ENCODE measurements around the gene NUBP1. TPM values are rescaled to one million over a fixed set of nuclear protein-coding genes. Genes with fewer than 3 reads are reported as not detected.

Gene NUBP1
- total and polyA plus RNA-seq, 9 of the 15 experiments (the other 6 are each of a cell fraction or from before 2014, with no cell fraction given) = 17.2 to 55.1 (median 35.6) TPM

DNA sequence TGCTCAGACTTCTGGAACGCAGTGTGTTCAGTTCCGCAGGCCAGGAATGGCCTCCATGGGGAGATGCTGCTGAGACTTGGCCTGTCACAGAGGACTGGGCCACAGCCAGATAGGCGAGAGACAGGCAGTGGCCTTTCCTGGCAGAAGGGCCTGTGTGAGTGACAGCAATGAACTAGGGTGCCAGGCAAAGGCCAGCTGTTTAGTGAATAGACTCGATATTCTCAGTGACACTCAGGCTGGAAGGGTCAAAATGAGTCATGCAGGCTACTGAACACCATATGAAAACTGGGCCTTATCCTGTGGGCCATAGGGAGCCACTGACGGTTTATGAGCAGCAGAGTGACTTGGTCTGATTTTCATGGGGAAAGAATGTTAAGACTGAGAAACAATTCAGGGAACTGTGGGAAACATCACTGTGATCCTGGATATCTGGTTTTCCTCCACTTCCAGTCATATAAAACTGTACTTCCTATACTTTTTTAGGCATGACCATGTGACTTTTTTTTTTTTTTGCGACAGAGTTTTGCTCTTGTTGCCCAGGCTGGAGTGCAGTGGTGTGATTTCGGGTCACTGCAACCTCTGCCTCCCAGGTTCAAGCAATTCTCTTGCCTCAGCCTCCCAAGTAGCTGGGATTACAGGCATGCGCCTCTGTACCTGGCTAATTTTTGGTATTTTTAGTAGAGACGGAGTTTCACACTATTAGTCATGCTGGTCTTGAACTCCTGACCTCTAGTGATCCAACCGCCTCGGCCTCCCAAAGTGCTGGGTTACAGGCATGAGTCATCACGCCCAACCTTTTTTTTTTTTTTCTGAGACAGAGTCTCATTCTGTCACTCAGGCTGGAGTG, 5.2 kb upstream of the NUBP1 start (continued):
- TF ChIP-seq ZNF699 (CRISPR knock-in tag; IDR thresholded peaks at IDR 0.05; ENCODE audit: insufficient replicate concordance) (no peak), ZNF263 (CRISPR knock-in tag; IDR thresholded peaks at IDR 0.05; ENCODE audit: borderline replicate concordance) (no peak), MTA3 (IDR thresholded peaks at IDR 0.05; ENCODE audit: borderline replicate concordance) (peak; percentile 25; the same call in 1 of the 2 replicates), ZFX (CRISPR knock-in tag; IDR thresholded peaks at IDR 0.05) (peak; percentile 58), POLR2G (IDR thresholded peaks at IDR 0.05; ENCODE audit: low read depth, low read length) (no peak), L3MBTL2 (IDR thresholded peaks at IDR 0.05) (peak; percentile 46; the same call in 1 of the 2 replicates), CBFA2T3 (IDR thresholded peaks at IDR 0.05) (peak; percentile 79), SMARCA4 (IDR thresholded peaks at IDR 0.05) (peak; percentile 87), ZNF436 (CRISPR knock-in tag; IDR thresholded peaks at IDR 0.05) (no peak), JUNB (CRISPR knock-in tag; conservative IDR thresholded peaks at IDR 0.05) (peak; percentile 63; the same call in 1 of the 2 replicates), MCM7 (IDR thresholded peaks at IDR 0.05) (no peak), TRIM24 (IDR thresholded peaks at IDR 0.05) (peak in 1 of 2 experiments; percentile 61; a peak in 2 of 4 replicates)
- TF ChIP-seq, protein P1, sequence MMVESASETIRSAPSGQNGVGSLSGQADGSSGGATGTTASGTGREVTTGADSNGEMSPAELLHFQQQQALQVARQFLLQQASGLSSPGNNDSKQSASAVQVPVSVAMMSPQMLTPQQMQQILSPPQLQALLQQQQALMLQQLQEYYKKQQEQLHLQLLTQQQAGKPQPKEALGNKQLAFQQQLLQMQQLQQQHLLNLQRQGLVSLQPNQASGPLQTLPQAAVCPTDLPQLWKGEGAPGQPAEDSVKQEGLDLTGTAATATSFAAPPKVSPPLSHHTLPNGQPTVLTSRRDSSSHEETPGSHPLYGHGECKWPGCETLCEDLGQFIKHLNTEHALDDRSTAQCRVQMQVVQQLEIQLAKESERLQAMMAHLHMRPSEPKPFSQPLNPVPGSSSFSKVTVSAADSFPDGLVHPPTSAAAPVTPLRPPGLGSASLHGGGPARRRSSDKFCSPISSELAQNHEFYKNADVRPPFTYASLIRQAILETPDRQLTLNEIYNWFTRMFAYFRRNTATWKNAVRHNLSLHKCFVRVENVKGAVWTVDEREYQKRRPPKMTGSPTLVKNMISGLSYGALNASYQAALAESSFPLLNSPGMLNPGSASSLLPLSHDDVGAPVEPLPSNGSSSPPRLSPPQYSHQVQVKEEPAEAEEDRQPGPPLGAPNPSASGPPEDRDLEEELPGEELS (CRISPR knock-in tag; IDR thresholded peaks at IDR 0.05; ENCODE audit: borderline replicate concordance) = no peak
- TF ChIP-seq, protein P2, sequence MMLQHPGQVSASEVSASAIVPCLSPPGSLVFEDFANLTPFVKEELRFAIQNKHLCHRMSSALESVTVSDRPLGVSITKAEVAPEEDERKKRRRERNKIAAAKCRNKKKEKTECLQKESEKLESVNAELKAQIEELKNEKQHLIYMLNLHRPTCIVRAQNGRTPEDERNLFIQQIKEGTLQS (IDR thresholded peaks at IDR 0.05) = peak; percentile 99
- TF ChIP-seq, protein P2 (CRISPR knock-in tag; conservative IDR thresholded peaks at IDR 0.05) = peak; percentile 97
- TF ChIP-seq, protein P3, sequence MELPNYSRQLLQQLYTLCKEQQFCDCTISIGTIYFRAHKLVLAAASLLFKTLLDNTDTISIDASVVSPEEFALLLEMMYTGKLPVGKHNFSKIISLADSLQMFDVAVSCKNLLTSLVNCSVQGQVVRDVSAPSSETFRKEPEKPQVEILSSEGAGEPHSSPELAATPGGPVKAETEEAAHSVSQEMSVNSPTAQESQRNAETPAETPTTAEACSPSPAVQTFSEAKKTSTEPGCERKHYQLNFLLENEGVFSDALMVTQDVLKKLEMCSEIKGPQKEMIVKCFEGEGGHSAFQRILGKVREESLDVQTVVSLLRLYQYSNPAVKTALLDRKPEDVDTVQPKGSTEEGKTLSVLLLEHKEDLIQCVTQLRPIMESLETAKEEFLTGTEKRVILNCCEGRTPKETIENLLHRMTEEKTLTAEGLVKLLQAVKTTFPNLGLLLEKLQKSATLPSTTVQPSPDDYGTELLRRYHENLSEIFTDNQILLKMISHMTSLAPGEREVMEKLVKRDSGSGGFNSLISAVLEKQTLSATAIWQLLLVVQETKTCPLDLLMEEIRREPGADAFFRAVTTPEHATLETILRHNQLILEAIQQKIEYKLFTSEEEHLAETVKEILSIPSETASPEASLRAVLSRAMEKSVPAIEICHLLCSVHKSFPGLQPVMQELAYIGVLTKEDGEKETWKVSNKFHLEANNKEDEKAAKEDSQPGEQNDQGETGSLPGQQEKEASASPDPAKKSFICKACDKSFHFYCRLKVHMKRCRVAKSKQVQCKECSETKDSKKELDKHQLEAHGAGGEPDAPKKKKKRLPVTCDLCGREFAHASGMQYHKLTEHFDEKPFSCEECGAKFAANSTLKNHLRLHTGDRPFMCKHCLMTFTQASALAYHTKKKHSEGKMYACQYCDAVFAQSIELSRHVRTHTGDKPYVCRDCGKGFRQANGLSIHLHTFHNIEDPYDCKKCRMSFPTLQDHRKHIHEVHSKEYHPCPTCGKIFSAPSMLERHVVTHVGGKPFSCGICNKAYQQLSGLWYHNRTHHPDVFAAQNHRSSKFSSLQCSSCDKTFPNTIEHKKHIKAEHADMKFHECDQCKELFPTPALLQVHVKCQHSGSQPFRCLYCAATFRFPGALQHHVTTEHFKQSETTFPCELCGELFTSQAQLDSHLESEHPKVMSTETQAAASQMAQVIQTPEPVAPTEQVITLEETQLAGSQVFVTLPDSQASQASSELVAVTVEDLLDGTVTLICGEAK (IDR thresholded peaks at IDR 0.05) = peak; percentile 33; the same call in 1 of the 2 replicates
- TF ChIP-seq, protein P3 (CRISPR knock-in tag; IDR thresholded peaks at IDR 0.05) = no peak

All from K562 (cell line).